ENCODE data around the gene ODAD3. TPM values are rescaled to one million over a fixed set of nuclear protein-coding genes. Genes with fewer than 3 reads are reported as not detected.

Gene ODAD3
- total RNA-seq, 1 donor from 2014 or later = 0.29 TPM

- no peak for DNase-seq (ENCODE audit: low read depth)
- no peaks in the 10 kb centered on the region for H3K36me3 ChIP-seq (ENCODE audit: control insufficient read depth, insufficient read depth, low read length)
- TF ChIP-seq, protein P1, sequence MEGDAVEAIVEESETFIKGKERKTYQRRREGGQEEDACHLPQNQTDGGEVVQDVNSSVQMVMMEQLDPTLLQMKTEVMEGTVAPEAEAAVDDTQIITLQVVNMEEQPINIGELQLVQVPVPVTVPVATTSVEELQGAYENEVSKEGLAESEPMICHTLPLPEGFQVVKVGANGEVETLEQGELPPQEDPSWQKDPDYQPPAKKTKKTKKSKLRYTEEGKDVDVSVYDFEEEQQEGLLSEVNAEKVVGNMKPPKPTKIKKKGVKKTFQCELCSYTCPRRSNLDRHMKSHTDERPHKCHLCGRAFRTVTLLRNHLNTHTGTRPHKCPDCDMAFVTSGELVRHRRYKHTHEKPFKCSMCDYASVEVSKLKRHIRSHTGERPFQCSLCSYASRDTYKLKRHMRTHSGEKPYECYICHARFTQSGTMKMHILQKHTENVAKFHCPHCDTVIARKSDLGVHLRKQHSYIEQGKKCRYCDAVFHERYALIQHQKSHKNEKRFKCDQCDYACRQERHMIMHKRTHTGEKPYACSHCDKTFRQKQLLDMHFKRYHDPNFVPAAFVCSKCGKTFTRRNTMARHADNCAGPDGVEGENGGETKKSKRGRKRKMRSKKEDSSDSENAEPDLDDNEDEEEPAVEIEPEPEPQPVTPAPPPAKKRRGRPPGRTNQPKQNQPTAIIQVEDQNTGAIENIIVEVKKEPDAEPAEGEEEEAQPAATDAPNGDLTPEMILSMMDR (IDR thresholded peaks at IDR 0.05; ENCODE audit: insufficient read depth, low read length, poor library complexity, severe bottlenecking) = no peak
Observed at GRCh38 chr19:11390359-11390758, 44.6 kb downstream of the ODAD3 start.

GRCh38 chr19:11387162-11388034 lies 47.5 kb downstream of the ODAD3 start:
- Histone ChIP-seq H3K4me3 (ENCODE audit: low read depth, low read length) (no peak overlapping the region), H3K36me3 (ENCODE audit: control insufficient read depth, insufficient read depth, low read length) (no peaks in the 10 kb centered on the region), H3K27me3 (ENCODE audit: control insufficient read depth, insufficient read depth, low read length) (peaks cover 7% of the 10 kb centered on the region)
- no peak for DNase-seq (ENCODE audit: low read depth)
- TF ChIP-seq, protein P1 (IDR thresholded peaks at IDR 0.05; ENCODE audit: insufficient read depth, low read length, poor library complexity, severe bottlenecking) = no peak

More at GRCh38 chr19:11390359-11390758, 44.6 kb downstream of the ODAD3 start:
- no peaks in the 10 kb centered on the region for H3K27me3 ChIP-seq (ENCODE audit: control insufficient read depth, insufficient read depth, low read length)
- H3K4me3 ChIP-seq (ENCODE audit: low read depth, low read length) = no peak overlapping the region

GRCh38 chr19:11384778-11385129 lies 50.2 kb downstream of the ODAD3 start:
- Histone ChIP-seq H3K4me3 (ENCODE audit: low read depth, low read length) (no peak overlapping the region), H3K27me3 (ENCODE audit: control insufficient read depth, insufficient read depth, low read length) (peaks cover 12% of the 10 kb centered on the region), H3K36me3 (ENCODE audit: control insufficient read depth, insufficient read depth, low read length) (no peaks in the 10 kb centered on the region)
- DNase-seq (ENCODE audit: low read depth) = no peak
- TF ChIP-seq, protein P1 (IDR thresholded peaks at IDR 0.05; ENCODE audit: insufficient read depth, low read length, poor library complexity, severe bottlenecking) = no peak

- no peaks in the 10 kb centered on the region for H3K36me3 ChIP-seq (ENCODE audit: control insufficient read depth, insufficient read depth, low read length)
- TF ChIP-seq, protein P1 (IDR thresholded peaks at IDR 0.05; ENCODE audit: insufficient read depth, low read length, poor library complexity, severe bottlenecking) = no peak
- DNase-seq (ENCODE audit: low read depth) = no peak
- peak overlapping the region; percentile 36 for H3K4me3 ChIP-seq (ENCODE audit: low read depth, low read length)
- H3K27me3 ChIP-seq (ENCODE audit: control insufficient read depth, insufficient read depth, low read length) = peaks cover 12% of the 10 kb centered on the region
Observed at GRCh38 chr19:11383706-11384048, 51.2 kb downstream of the ODAD3 start.

DNA sequence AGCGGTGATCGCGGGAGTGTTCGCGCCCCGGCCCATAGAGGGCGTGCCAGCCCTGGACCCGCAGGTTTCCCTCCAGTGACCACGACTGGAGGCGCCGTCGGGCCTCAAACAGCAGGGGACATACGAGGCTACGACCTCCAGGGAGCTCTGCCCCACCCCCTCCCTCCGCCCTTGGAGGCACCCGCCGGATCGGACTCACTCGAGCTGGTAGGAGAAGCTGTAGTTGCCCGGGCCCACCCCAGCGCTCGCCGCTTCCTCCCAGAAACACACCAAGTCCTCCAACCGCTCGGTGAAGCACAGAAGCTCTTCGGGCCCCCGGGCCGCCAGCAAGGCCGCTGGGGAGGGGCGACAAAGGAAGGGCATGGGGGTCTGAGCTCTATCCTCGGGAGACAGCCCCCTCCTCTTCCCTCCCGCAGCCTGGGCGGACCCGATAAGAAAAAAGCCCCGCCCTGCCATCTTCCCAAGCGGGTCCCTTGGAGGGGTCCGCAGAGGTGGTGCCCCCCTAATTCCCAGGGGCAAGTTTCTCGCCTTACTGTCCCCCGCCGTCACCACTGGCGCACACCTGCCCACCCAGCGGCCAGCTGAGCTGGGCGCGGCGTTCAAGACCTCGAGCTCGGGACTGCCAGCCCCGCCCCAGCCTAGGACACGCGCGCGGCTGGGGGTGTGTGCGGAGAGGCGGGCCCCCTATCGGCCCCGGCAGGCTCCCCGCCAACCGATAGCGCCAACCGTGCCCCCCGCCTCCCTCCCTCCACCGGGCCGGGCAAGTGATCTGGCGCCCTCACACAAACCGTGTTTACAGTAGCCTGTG lies 51.8 kb downstream of the ODAD3 start:
- H3K27me3 ChIP-seq (ENCODE audit: control insufficient read depth, insufficient read depth, low read length) = peaks cover 12% of the 10 kb centered on the region
- H3K4me3 ChIP-seq (ENCODE audit: low read depth, low read length) = peak overlapping the region; percentile 36
- no peaks in the 10 kb centered on the region for H3K36me3 ChIP-seq (ENCODE audit: control insufficient read depth, insufficient read depth, low read length)
- no peak for DNase-seq (ENCODE audit: low read depth)
- TF ChIP-seq, protein P1 (IDR thresholded peaks at IDR 0.05; ENCODE audit: insufficient read depth, low read length, poor library complexity, severe bottlenecking) = peak; percentile 82

Data from kidney epithelial cell (primary cell).